ENCODE data around the gene FGF16. TPM values are rescaled to one million over a fixed set of nuclear protein-coding genes. Genes with fewer than 3 reads are reported as not detected.

FGF16 gene
- total and polyA plus RNA-seq, 2 of the 8 experiments (the other 6 are each of a cell fraction or from before 2014, with no cell fraction given): 0.50 to 1.4 TPM

- H3K27ac ChIP-seq (ENCODE audit: low read depth, low read length): no peak overlapping the region
- no peak overlapping the region for H3K4me2 ChIP-seq (ENCODE audit: insufficient read depth in 1 of 2, low read depth in 2 of 2, low read length in 2 of 2)
- ChIA-PET CTCF (ENCODE audit: partially characterized antibody) (no interaction called here), POLR2A (ENCODE audit: partially characterized antibody) (no interaction called here)
- no peak overlapping the region for H3K4me3 ChIP-seq (ENCODE audit: extremely low read depth in 1 of 4, insufficient read depth in 2 of 4, low read depth in 3 of 4, low read length in 4 of 4)
- H3K4ac ChIP-seq (replicated peaks; ENCODE audit: insufficient read length, low read depth, low read length): no peak overlapping the region
- H3K79me1 ChIP-seq (ENCODE audit: low read depth, low read length): no peaks in the 10 kb centered on the region
- H3K36me3 ChIP-seq (ENCODE audit: control insufficient read depth in 2 of 4, insufficient read depth in 4 of 4, low read length in 3 of 4): no peaks in the 10 kb centered on the region
- FAIRE-seq: no peak
- no peak overlapping the region for H2AFZ ChIP-seq (ENCODE audit: low read length)
- no peak overlapping the region for H4K8ac ChIP-seq (ENCODE audit: extremely low read depth, insufficient read depth, low read length)
- no peaks in the 10 kb centered on the region for H3K23me2 ChIP-seq (ENCODE audit: low read depth, low read length)
- no peak overlapping the region for H2BK5ac ChIP-seq (ENCODE audit: low read depth, low read length)
- no peak overlapping the region for H3K18ac ChIP-seq (ENCODE audit: extremely low read depth, low read length)
- no peak overlapping the region for H2AK5ac ChIP-seq (ENCODE audit: low read depth, low read length)
- H3K56ac ChIP-seq (replicated peaks; ENCODE audit: insufficient read length, low read depth, low read length): no peak overlapping the region
- H3K27me3 ChIP-seq (replicated peaks in 1 of 4; ENCODE audit: control insufficient read depth in 3 of 4, extremely low read depth in 1 of 4, insufficient read depth in 3 of 4, low read length in 3 of 4): no peaks in the 10 kb centered on the region
- H3K14ac ChIP-seq (ENCODE audit: insufficient read length): no peak overlapping the region
- WGBS, 2 experiments (ENCODE audit: extremely low coverage in 1 of 2, insufficient coverage in 1 of 2, insufficient read length in 1 of 2, insufficient replicate concordance in 2 of 2, low coverage in 1 of 2, low lambda C conversion rate in 2 of 2, missing lambda C conversion rate in 1 of 2): 93% methylated on average over 3 of the region's 3 CpGs; no CpG with 5 or more reads in 1 of the 2 experiments
- no peak overlapping the region for H3K23ac ChIP-seq (ENCODE audit: insufficient read length)
- no peak overlapping the region for H2BK15ac ChIP-seq (ENCODE audit: low read length)
- no peak overlapping the region for H4K91ac ChIP-seq (replicated peaks; ENCODE audit: insufficient read length, low read length)
- no peaks in the 10 kb centered on the region for H3K9me3 ChIP-seq (ENCODE audit: insufficient read depth in 2 of 2, low read depth in 1 of 2, low read length in 1 of 2)
- H3K9ac ChIP-seq (replicated peaks in 1 of 4; ENCODE audit: extremely low read depth in 1 of 4, low read depth in 3 of 4, low read length in 3 of 4): no peak overlapping the region
- no peak for TF ChIP-seq POLR2A (IDR thresholded peaks at IDR 0.05; ENCODE audit: control extremely low read depth in 1 of 2, low read depth in 2 of 2, low read length in 2 of 2)
- no peak for TF ChIP-seq SRF (IDR thresholded peaks at IDR 0.05; ENCODE audit: low read depth, low read length)
- no peaks in the 10 kb centered on the region for H4K20me1 ChIP-seq (replicated peaks in 1 of 2; ENCODE audit: control insufficient read depth in 1 of 2, insufficient read depth in 2 of 2, low read length in 2 of 2)
- H3K79me2 ChIP-seq (ENCODE audit: control insufficient read depth in 1 of 2, insufficient read depth in 2 of 2, low read length in 2 of 2): no peaks in the 10 kb centered on the region
- H2BK20ac ChIP-seq (ENCODE audit: low read length): no peak overlapping the region
- H3K4me1 ChIP-seq (replicated peaks in 1 of 4; ENCODE audit: control insufficient read depth in 3 of 4, insufficient read depth in 4 of 4, low read length in 3 of 4): no peaks in the 10 kb centered on the region
- H2BK12ac ChIP-seq (ENCODE audit: low read depth, low read length): no peak overlapping the region
- no peak overlapping the region for H4K5ac ChIP-seq (ENCODE audit: insufficient read length, low read depth, low read length)
- no peak for DNase-seq (ENCODE audit: low read depth in 1 of 2, low spot score in 2 of 2)
- H2BK120ac ChIP-seq (replicated peaks; ENCODE audit: low read depth, low read length): no peak overlapping the region
Observed at GRCh38 chrX:77398330-77398954, 48.7 kb upstream of the FGF16 start.
